Chondrocyte (in vitro differentiated cells): ENCODE results near the gene MACROH2A2. TPM values are rescaled to one million over a fixed set of nuclear protein-coding genes. Genes with fewer than 3 reads are reported as not detected.

Source experiments
- DNase-seq: peaks from one replicate; pipeline ENCODE4 v3.0.0; 2021; ENCODE audit warnings: mixed read lengths, low spot score
- H3K27ac Mint-ChIP-seq: one replicate; pipeline ENCODE4 v1.8.0; 2021; ENCODE audit warnings: mild to moderate bottlenecking, moderate library complexity, mixed read lengths; ENCODE audit not compliant: unreplicated experiment
- H3K27me3 Mint-ChIP-seq: 2 replicates; pipeline ENCODE4 v1.8.0; 2021; ENCODE audit warnings: low read depth, mixed read lengths
- H3K36me3 Mint-ChIP-seq: 2 replicates; pipeline ENCODE4 v1.8.0; 2021; ENCODE audit warnings: low read depth, mixed read lengths
- H3K4me1 Mint-ChIP-seq: 2 replicates; pipeline ENCODE4 v1.8.0; 2021; ENCODE audit warnings: low read depth, mild to moderate bottlenecking, mixed read lengths
- H3K4me3 Mint-ChIP-seq: one replicate; pipeline ENCODE4 v1.8.0; 2021; ENCODE audit warnings: mild to moderate bottlenecking, moderate library complexity, mixed read lengths; ENCODE audit not compliant: unreplicated experiment
- H3K9me3 Mint-ChIP-seq: 2 replicates; pipeline ENCODE4 v1.8.0; 2021; ENCODE audit warnings: low read depth, mixed read lengths
- total RNA-seq: library from RNA; stranded (reverse); gene quantifications from 3 replicates; pipeline ENCODE4 v1.2.1, GENCODE V29; 2021
- TF ChIP-seq, protein P1 (sequence below): fragments of 200-600 bp; sonication (generic); IDR thresholded peaks from 2 replicates; pipeline ENCODE4 v1.5.0; 2021; ENCODE audit warnings: antibody characterized with exemption, mild to moderate bottlenecking, moderate library complexity

MACROH2A2 gene
- total RNA-seq, 1 donor from 2014 or later, result 22.9 TPM

GRCh38 chr10:70055550-70055949, 2.9 kb downstream of the MACROH2A2 start:
- peaks cover 28% of the 10 kb centered on the region for H3K4me1 Mint-ChIP-seq
- no peak overlapping the region for H3K27ac Mint-ChIP-seq
- H3K27me3 Mint-ChIP-seq, result no peaks in the 10 kb centered on the region
- no peaks in the 10 kb centered on the region for H3K9me3 Mint-ChIP-seq
- H3K4me3 Mint-ChIP-seq, result no peak overlapping the region
- no peak for DNase-seq
- H3K36me3 Mint-ChIP-seq, result no peaks in the 10 kb centered on the region
- TF ChIP-seq, protein P1, sequence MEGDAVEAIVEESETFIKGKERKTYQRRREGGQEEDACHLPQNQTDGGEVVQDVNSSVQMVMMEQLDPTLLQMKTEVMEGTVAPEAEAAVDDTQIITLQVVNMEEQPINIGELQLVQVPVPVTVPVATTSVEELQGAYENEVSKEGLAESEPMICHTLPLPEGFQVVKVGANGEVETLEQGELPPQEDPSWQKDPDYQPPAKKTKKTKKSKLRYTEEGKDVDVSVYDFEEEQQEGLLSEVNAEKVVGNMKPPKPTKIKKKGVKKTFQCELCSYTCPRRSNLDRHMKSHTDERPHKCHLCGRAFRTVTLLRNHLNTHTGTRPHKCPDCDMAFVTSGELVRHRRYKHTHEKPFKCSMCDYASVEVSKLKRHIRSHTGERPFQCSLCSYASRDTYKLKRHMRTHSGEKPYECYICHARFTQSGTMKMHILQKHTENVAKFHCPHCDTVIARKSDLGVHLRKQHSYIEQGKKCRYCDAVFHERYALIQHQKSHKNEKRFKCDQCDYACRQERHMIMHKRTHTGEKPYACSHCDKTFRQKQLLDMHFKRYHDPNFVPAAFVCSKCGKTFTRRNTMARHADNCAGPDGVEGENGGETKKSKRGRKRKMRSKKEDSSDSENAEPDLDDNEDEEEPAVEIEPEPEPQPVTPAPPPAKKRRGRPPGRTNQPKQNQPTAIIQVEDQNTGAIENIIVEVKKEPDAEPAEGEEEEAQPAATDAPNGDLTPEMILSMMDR, result no peak

GRCh38 chr10:70057306-70057705, 4.7 kb downstream of the MACROH2A2 start:
- no peak overlapping the region for H3K27ac Mint-ChIP-seq
- TF ChIP-seq, protein P1, result no peak
- no peaks in the 10 kb centered on the region for H3K36me3 Mint-ChIP-seq
- no peak overlapping the region for H3K4me3 Mint-ChIP-seq
- no peak for DNase-seq
- H3K27me3 Mint-ChIP-seq, result no peaks in the 10 kb centered on the region
- H3K9me3 Mint-ChIP-seq, result no peaks in the 10 kb centered on the region
- peaks cover 22% of the 10 kb centered on the region for H3K4me1 Mint-ChIP-seq

DNA sequence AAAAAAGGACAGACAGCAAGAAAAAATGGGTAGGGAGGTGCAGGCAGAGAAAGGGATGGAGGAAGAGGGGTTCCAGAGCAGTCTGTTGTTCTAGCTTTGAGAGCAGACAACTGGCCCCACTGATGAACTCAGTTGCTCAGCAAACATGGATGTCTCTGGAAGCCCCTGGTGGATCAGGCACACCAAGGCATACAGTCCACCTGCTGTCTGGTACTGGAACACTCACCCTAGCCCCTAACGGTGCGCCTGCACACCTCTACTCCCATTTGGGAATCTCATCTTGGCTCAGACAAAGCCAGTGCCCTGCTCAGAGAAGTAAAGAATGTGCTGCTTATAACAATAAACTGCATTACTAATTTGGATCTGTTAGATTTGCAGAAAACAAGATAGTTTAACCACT, 7.7 kb downstream of the MACROH2A2 start:
- DNase-seq, result no peak
- Mint-ChIP-seq H3K27ac (no peak overlapping the region), H3K9me3 (no peaks in the 10 kb centered on the region), H3K27me3 (no peaks in the 10 kb centered on the region), H3K4me1 (peaks cover 4% of the 10 kb centered on the region), H3K4me3 (no peak overlapping the region), H3K36me3 (peaks cover 8% of the 10 kb centered on the region)
- TF ChIP-seq, protein P1, result no peak

- peaks cover 11% of the 10 kb centered on the region for H3K36me3 Mint-ChIP-seq
- H3K9me3 Mint-ChIP-seq, result no peaks in the 10 kb centered on the region
- H3K4me3 Mint-ChIP-seq, result no peak overlapping the region
- no peaks in the 10 kb centered on the region for H3K27me3 Mint-ChIP-seq
- TF ChIP-seq, protein P1, result no peak
- no peak for DNase-seq
- no peaks in the 10 kb centered on the region for H3K4me1 Mint-ChIP-seq
- H3K27ac Mint-ChIP-seq, result no peak overlapping the region
Measured at GRCh38 chr10:70063418-70064098, 10.9 kb downstream of the MACROH2A2 start.

GRCh38 chr10:70064486-70064885, 11.8 kb downstream of the MACROH2A2 start:
- Mint-ChIP-seq H3K27ac (no peak overlapping the region), H3K36me3 (peaks cover 11% of the 10 kb centered on the region), H3K27me3 (no peaks in the 10 kb centered on the region), H3K4me1 (no peaks in the 10 kb centered on the region), H3K9me3 (no peaks in the 10 kb centered on the region), H3K4me3 (no peak overlapping the region)
- no peak for DNase-seq
- TF ChIP-seq, protein P1, result no peak
